Ramos (cell line): ENCODE data around the gene SELENOS.

Source experiments
- in situ Hi-C: fragments of 300-500 bp; cut with MboI; formaldehyde crosslinking; loops from one replicate; pipeline ENCODE4 v1.14.3; 2022; ENCODE audit warnings: low sequenced_read_pairs; ENCODE audit not compliant: unreplicated experiment

SELENOS gene, protein sequence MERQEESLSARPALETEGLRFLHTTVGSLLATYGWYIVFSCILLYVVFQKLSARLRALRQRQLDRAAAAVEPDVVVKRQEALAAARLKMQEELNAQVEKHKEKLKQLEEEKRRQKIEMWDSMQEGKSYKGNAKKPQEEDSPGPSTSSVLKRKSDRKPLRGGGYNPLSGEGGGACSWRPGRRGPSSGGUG

GRCh38 chr15:101277038-101277822, at the start of gene SELENOS:
Gene SELENOS, minus strand, starts transcription at chr15:101277485. Its CDS starts 68 bp downstream, at chr15:101277417.
- in situ Hi-C loops, result no loop called here

- in situ Hi-C loops, result no loop called here
Observed at GRCh38 chr15:101326462-101327146, 49.3 kb upstream of the SELENOS start.

DNA sequence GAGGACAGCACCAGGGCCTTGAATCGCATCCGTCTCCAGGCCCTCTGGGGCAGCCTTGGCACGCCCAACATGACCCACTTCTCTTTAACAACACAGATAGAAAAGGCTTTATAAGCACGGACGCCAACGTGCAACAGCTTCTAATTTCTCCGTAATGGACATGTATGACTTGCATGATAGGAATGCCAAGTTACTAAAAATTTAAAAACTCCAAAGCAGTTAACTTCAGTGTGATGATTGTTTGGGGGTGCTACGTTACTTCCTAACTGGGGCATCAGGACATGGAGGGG, 48.7 kb upstream of the SELENOS start:
- in situ Hi-C loops, result no loop called here

GRCh38 chr15:101325263-101326025, 48.2 kb upstream of the SELENOS start:
- in situ Hi-C loops, result no loop called here

- in situ Hi-C loops, result no loop called here
Observed at GRCh38 chr15:101324524-101325177, 47.4 kb upstream of the SELENOS start.

DNA sequence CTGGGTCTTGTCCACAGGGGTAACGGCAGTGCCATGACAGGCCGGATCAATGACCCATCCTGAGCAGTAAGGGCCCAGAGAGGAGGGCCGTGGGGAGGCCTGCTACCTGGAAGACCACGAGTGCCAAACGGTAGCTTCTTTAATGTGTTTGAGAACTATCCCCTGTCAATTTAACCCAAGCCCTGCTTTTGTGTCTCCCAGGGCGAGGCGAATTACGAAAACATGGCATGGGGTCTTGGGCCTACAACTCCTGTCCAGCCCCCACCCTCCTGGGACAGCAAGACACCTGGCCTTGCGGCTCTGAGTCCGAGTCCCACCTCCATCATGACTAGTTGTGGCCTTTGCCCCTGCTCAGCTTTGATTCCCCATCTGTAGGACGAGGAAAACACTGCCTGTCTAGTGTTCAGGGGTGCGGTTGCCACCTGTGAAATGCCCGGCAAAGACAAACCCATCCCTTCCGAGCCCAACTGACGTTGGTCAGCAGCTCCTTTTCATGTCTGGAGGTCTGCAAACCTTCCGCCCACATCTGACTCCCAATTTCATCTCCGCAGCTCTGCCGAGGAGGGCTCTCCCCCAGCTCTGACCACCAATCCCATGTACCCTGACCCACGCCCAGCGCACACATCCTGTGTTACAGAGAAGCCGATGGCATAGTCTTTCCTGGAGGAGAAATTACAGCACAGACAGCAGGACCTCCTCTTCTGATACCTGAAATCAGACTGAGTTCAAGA, 46.7 kb upstream of the SELENOS start:
- in situ Hi-C loops, result no loop called here

DNA sequence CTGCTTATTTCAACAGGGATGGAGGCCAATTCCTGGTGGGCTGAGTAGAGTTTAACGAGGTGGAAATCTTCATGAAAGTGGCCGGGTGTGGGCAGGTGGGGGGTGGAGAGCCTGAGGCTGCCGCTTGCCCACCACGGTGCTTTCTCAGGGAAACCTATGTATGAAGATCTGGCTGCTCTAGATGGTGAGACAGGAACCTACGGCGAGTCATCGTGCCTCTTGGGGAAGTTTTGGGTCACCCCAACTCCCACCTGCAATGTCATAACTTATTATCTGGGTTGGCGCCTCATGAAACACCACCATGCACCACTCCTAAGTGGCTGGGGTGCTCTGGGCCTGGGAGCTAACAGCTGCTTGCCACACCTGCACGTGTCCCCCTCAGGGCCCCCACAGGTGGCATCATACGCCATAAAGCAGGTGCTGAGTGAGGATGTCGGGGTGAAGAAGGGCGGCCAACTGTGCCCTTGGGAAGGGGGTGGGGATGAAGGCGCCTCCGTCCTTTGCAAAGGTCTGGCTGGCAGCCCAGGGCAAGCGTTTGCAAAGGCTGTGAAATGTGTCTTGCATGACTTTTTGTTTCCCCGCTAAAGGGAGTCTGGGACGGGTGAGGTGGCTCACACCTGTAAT, 45.7 kb upstream of the SELENOS start:
- in situ Hi-C loops, result no loop called here

- in situ Hi-C loops, result no loop called here
Observed at GRCh38 chr15:101322016-101322695, 44.9 kb upstream of the SELENOS start.

GRCh38 chr15:101320501-101321052, 43.3 kb upstream of the SELENOS start:
- in situ Hi-C loops, result no loop called here

DNA sequence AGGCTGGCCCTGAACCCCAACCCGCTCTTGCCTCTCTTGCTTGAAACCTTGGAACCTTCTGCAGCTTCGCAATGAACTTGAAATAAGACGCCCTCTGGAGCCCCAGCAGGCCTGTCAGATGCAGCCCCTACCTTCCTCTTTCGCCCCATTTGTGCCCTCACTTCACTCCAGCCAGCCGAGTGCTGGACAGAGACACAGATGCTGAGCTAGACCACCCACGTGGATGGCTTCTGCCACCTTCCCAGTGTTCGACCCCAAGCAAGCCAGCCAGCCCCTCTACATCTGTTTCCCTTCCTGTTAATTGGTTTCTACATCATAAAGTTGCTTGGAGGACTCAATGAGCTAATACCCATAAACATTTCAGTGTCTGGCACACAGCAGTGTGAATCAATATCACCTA, 41.6 kb upstream of the SELENOS start:
- in situ Hi-C loops, result no loop called here

- in situ Hi-C loops, result no loop called here
Observed at GRCh38 chr15:101318147-101318819, 41.0 kb upstream of the SELENOS start.

DNA sequence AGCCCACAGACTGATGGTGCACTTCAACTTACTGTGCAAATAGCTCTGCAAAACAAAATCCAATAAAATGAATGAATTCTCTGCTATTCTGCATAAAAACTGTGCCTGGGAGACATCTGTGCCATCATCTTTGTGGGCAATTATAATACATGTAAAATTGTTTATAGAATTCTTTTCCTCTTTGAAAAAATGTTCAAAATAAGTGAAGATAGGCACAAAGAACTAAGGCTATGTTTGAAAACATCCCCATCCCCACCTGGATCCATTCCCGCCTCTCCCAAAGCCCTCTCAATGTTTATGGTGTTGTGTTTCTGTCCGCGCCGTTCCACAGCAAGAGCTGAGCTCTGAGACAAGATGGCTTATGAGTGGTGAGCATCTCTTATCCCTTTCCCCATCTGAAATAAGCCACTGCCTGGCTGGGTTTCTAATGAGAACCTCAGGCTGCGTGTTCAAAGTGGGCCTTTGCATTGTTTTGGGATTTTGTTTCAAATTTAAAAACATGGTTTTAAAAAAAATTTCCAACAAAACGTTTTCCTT, 40.1 kb upstream of the SELENOS start:
- in situ Hi-C loops, result no loop called here

DNA sequence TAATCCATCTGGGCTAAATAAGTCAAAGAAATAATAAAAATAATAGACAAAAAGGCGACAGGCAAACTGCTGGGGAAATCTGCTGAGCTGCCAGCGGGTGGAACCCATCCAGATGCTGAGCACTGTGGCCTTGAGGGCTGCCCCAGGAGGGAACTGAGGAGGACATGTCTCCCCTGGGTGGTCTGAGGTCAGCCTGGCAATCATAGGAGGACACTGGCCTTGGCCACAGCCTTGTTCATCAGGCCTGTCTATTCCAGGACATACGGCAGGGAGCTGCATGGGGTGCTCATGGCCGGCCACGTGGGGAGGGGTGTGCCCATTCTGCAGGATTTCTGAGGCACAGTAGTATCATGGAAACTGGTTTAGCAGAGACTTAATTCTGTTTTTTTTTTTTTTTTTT, 39.2 kb upstream of the SELENOS start:
- in situ Hi-C loops, result no loop called here

DNA sequence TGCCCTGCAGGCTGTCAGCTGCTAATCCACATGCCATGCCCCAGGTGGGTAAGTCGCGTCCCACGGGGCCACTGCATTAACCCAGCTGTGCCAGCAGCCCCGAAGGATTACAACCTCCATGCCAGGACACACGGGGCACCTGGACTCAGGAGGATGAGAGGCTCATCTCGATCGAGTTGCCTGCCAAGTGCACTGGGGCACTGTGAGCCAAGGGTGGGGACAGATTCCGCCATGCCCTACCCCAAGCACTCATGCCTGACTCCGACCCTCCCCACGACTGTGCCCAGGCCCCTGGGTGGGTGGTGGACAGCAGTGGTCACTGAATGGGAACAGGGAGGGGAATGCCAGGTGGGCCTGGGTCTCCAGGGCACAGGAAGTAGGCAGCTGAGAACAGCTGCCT, 38.5 kb upstream of the SELENOS start:
- in situ Hi-C loops, result no loop called here

DNA sequence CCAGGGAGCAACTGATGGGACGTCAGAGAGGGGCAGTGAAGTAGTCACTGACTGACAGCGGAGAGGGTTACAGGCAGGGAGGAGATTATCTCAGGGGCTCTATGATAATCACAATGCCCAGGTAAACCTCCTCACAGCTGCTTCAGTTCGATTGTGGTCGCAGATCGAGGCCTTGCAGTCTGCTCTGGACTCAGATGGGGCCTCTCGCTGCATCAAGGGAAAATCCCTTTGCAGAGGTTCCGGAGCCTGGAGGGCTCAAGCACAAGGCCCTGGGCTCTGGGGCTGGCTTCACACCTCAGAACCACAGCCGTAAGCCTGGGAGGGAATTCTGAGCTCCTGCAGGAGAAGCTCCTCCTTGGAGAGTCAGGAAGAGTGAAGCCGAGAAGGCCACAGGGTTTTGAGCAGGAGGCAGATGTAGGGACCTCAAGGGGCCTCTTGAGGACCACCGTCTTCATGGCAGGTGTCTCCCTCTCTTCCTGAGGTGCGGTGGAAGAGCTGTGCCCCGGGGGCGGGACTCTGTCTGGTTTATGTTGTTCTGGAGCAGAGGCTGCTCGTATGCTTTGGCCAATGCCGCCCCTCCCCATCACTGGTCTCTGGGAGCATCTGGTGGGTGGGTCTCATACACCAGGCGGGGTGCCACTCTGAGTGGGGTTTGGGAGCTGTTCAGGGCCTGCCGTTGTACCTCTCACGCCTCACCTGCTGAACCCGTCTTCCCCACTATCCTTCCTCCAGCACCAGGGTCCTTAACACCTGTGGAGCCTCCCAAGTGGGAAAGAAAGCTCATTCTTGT, 37.2 kb upstream of the SELENOS start:
- in situ Hi-C loops, result no loop called here

- in situ Hi-C loops, result no loop called here
Observed at GRCh38 chr15:101313041-101313761, 35.9 kb upstream of the SELENOS start.
